IPS-15b (cell line): ENCODE measurements around the gene DDX42.
"Not testable (repeated sequence)": the region's sequence is repeated elsewhere in the genome, so short reads cannot be mapped to it uniquely, and the experiment has no call there.

Source experiments
- H3K27me3 ChIP-seq: one replicate; pipeline ENCODE4 v1.6.1; 2013; ENCODE audit warnings: low read length; ENCODE audit not compliant: control insufficient read depth, insufficient read depth
- H3K36me3 ChIP-seq: one replicate; pipeline ENCODE4 v1.6.1; 2013; ENCODE audit warnings: low read length; ENCODE audit not compliant: control insufficient read depth, insufficient read depth
- H3K4me1 ChIP-seq: one replicate; pipeline ENCODE4 v1.6.1; 2013; ENCODE audit warnings: mild to moderate bottlenecking, low read length; ENCODE audit not compliant: control insufficient read depth, insufficient read depth
- H3K4me3 ChIP-seq: one replicate; pipeline ENCODE4 v1.5.1; 2013; ENCODE audit warnings: low read depth, low read length
- H3K9ac ChIP-seq: one replicate; pipeline ENCODE4 v1.6.1; 2013; ENCODE audit warnings: low read depth, mild to moderate bottlenecking, low read length
- H3K9me3 ChIP-seq: one replicate; pipeline ENCODE4 v1.6.1; 2013; ENCODE audit warnings: mild to moderate bottlenecking, low read length; ENCODE audit not compliant: control insufficient read depth, insufficient read depth

The DDX42 gene

GRCh38 chr17:63835167-63835720, 61.3 kb downstream of the DDX42 start:
- Histone ChIP-seq H3K4me3 (no peak overlapping the region), H3K36me3 (peaks cover 43% of the 10 kb centered on the region), H3K4me1 (peaks cover 8% of the 10 kb centered on the region), H3K9ac (no peak overlapping the region), H3K27me3 (no peaks in the 10 kb centered on the region), H3K9me3 (no peaks in the 10 kb centered on the region)

- Histone ChIP-seq H3K36me3 (peaks cover 27% of the 10 kb centered on the region), H3K27me3 (no peaks in the 10 kb centered on the region), H3K9me3 (no peaks in the 10 kb centered on the region), H3K4me1 (peaks cover 12% of the 10 kb centered on the region), H3K4me3 (no peak overlapping the region), H3K9ac (no peak overlapping the region)
Measured at GRCh38 chr17:63836811-63837210, 62.8 kb downstream of the DDX42 start.

- H3K36me3 ChIP-seq, result peaks cover 22% of the 10 kb centered on the region
- peaks cover 12% of the 10 kb centered on the region for H3K4me1 ChIP-seq
- no peak overlapping the region for H3K9ac ChIP-seq
- H3K4me3 ChIP-seq, result no peak overlapping the region
- no peaks in the 10 kb centered on the region for H3K27me3 ChIP-seq
- no peaks in the 10 kb centered on the region for H3K9me3 ChIP-seq
Measured at GRCh38 chr17:63837480-63837879, 63.5 kb downstream of the DDX42 start.

GRCh38 chr17:63837962-63838600, 64.1 kb downstream of the DDX42 start:
- Histone ChIP-seq H3K4me3 (no peak overlapping the region), H3K9ac (no peak overlapping the region), H3K36me3 (peaks cover 16% of the 10 kb centered on the region), H3K27me3 (no peaks in the 10 kb centered on the region), H3K4me1 (peaks cover 12% of the 10 kb centered on the region), H3K9me3 (no peaks in the 10 kb centered on the region)

GRCh38 chr17:63838631-63839171, 64.7 kb downstream of the DDX42 start:
- peaks cover 10% of the 10 kb centered on the region for H3K36me3 ChIP-seq
- no peaks in the 10 kb centered on the region for H3K27me3 ChIP-seq
- peak overlapping the region; percentile 54 for H3K9ac ChIP-seq
- no peaks in the 10 kb centered on the region for H3K9me3 ChIP-seq
- peaks cover 13% of the 10 kb centered on the region for H3K4me1 ChIP-seq
- peak overlapping the region; percentile 35 for H3K4me3 ChIP-seq

GRCh38 chr17:63840591-63841349, 66.8 kb downstream of the DDX42 start:
- Histone ChIP-seq H3K9me3 (no peaks in the 10 kb centered on the region), H3K9ac (no peak overlapping the region), H3K36me3 (peaks cover 2% of the 10 kb centered on the region), H3K4me1 (peaks cover 16% of the 10 kb centered on the region), H3K27me3 (no peaks in the 10 kb centered on the region), H3K4me3 (peak overlapping the region; percentile 94)

GRCh38 chr17:63841350-63842172, 67.6 kb downstream of the DDX42 start:
- Histone ChIP-seq H3K4me3 (peak overlapping the region; percentile 94), H3K9ac (peak overlapping the region; percentile 89), H3K27me3 (peaks cover 1% of the 10 kb centered on the region), H3K9me3 (no peaks in the 10 kb centered on the region), H3K4me1 (peaks cover 16% of the 10 kb centered on the region), H3K36me3 (peaks cover 2% of the 10 kb centered on the region)

GRCh38 chr17:63842173-63842539, 68.2 kb downstream of the DDX42 start:
- H3K27me3 ChIP-seq, result peaks cover 7% of the 10 kb centered on the region
- H3K9me3 ChIP-seq, result no peaks in the 10 kb centered on the region
- H3K36me3 ChIP-seq, result no peaks in the 10 kb centered on the region
- peaks cover 16% of the 10 kb centered on the region for H3K4me1 ChIP-seq
- peak overlapping the region; percentile 89 for H3K9ac ChIP-seq
- peak overlapping the region; percentile 94 for H3K4me3 ChIP-seq

- H3K9me3 ChIP-seq, result no peaks in the 10 kb centered on the region
- H3K9ac ChIP-seq, result peak within 1 kb of the TSS; percentile 89
- H3K4me3 ChIP-seq, result peak within 1 kb of the TSS; percentile 94
- H3K4me1 ChIP-seq, result peaks cover 16% of the 10 kb centered on the region
- H3K36me3 ChIP-seq, result no peaks in the 10 kb centered on the region
- H3K27me3 ChIP-seq, result peaks cover 12% of the 10 kb centered on the region
Measured at GRCh38 chr17:63842540-63843386, 68.8 kb downstream of the DDX42 start, which contains the start of gene SMARCD2. Gene SMARCD2, minus strand, starts transcription at chr17:63842685. Its CDS starts 11 bp downstream, at chr17:63842674.

GRCh38 chr17:63843387-63843888, 69.5 kb downstream of the DDX42 start:
- H3K36me3 ChIP-seq, H3K9me3 ChIP-seq, H3K9ac ChIP-seq: not testable (repeated sequence)
- Histone ChIP-seq H3K27me3 (peaks cover 19% of the 10 kb centered on the region), H3K4me1 (peaks cover 13% of the 10 kb centered on the region), H3K4me3 (peak overlapping the region; percentile 72)
